Testis (tissue), 5 donors: ENCODE data around the gene SPTLC2. TPM values are rescaled to one million over a fixed set of nuclear protein-coding genes. Genes with fewer than 3 reads are reported as not detected.
A peak's percentile ranks its signal among the peaks of the same experiment; 100 is the strongest.
"Not testable (repeated sequence)": the region's sequence is repeated elsewhere in the genome, so short reads cannot be mapped to it uniquely, and the experiment has no call there.

Source experiments
- DNase-seq: peaks from one replicate; pipeline ENCODE4 v3.0.0-alpha.2; 2019
- H3K27ac ChIP-seq, 2 donors: fragments of 200-600 bp; sonication (generic); one replicate each; pipeline ENCODE4 v1.5.1; 2019
- H3K27me3 ChIP-seq: fragments of 200-600 bp; sonication (generic); one replicate; pipeline ENCODE4 v1.5.1; 2019
- H3K36me3 ChIP-seq: fragments of 200-600 bp; sonication (generic); one replicate; pipeline ENCODE4 v1.5.1; 2017; ENCODE audit warnings: low read depth; ENCODE audit errors: missing control alignments
- H3K4me1 ChIP-seq: fragments of 200-600 bp; sonication (generic); one replicate; pipeline ENCODE4 v1.5.1; 2019
- H3K4me3 ChIP-seq, 2 donors: fragments of 200-600 bp; sonication (generic); one replicate each; pipeline ENCODE4 v1.5.1; 2017 to 2019
- H3K9me3 ChIP-seq: fragments of 200-600 bp; sonication (generic); one replicate; pipeline ENCODE4 v1.5.1; 2017
- CTCF ChIP-seq, 3 experiments: fragments of 450-650 bp in 2 of 3; fragments of 200-600 bp in 1 of 3; sonication (generic) in 1 of 3; IDR thresholded peaks; one replicate each; pipeline ENCODE4 v1.5.1; 2016 to 2019; ENCODE audit warnings: antibody characterized with exemption in 3 of 3, mild to moderate bottlenecking in 2 of 3, moderate library complexity in 1 of 3
- POLR2A ChIP-seq: fragments of 450-650 bp; IDR thresholded peaks from one replicate; pipeline ENCODE4 v1.6.1; 2017; ENCODE audit warnings: antibody characterized with exemption, mild to moderate bottlenecking, moderate library complexity
- WGBS, 2 donors: methylation state at CpG; one replicate each; pipeline ENCODE4 v1.1.5; 2018; 5-methylcytosine and 5-hydroxymethylcytosine counted together
- intact Hi-C: fragments of 100-400 bp; cut with DNase I; formaldehyde crosslinking; loops from one replicate; pipeline ENCODE4 v1.15.1; 2023; ENCODE audit warnings: low total_unique reads
- long read RNA-seq, 2 donors: transcript quantifications; one replicate each; lab custom pipeline, GENCODE V29; 2026
- polyA plus RNA-seq: library from polyadenylated mRNA; stranded (reverse); fragments of 350-450 nt; fragmentation: Illumina TruSeq; extraction: RNeasy Lipid Tissue Mini Kit (QIAGEN cat#74804); gene quantifications from one replicate; pipeline ENCODE4 v1.2.3, GENCODE V29; 2014; ENCODE audit warnings: low read depth, low replicate concordance; ENCODE audit not compliant: insufficient read depth
- total RNA-seq, 2 donors: library from RNA; depleted of rRNA; stranded (reverse); fragments of >200 nt; gene quantifications; one replicate each; pipeline ENCODE4 v1.2.3, GENCODE V29; 2016

SPTLC2 gene, protein sequence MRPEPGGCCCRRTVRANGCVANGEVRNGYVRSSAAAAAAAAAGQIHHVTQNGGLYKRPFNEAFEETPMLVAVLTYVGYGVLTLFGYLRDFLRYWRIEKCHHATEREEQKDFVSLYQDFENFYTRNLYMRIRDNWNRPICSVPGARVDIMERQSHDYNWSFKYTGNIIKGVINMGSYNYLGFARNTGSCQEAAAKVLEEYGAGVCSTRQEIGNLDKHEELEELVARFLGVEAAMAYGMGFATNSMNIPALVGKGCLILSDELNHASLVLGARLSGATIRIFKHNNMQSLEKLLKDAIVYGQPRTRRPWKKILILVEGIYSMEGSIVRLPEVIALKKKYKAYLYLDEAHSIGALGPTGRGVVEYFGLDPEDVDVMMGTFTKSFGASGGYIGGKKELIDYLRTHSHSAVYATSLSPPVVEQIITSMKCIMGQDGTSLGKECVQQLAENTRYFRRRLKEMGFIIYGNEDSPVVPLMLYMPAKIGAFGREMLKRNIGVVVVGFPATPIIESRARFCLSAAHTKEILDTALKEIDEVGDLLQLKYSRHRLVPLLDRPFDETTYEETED
- total RNA-seq (10 to 100 TPM; 21.5 to 24.5 TPM), polyA plus RNA-seq (11.1 TPM)
- long read RNA-seq, donor 1, full-length matches to known transcripts: 11 of 11 reads
- long read RNA-seq, donor 1, partial matches to known transcripts: 0 of 11 reads
- long read RNA-seq, donor 1, other reads (novel, unspliced or antisense): 0 of 11 reads
- long read RNA-seq, donor 2, full-length matches to known transcripts: 6 of 6 reads
- long read RNA-seq, donor 2, partial matches to known transcripts: 0 of 6 reads
- long read RNA-seq, donor 2, other reads (novel, unspliced or antisense): 0 of 6 reads

DNA sequence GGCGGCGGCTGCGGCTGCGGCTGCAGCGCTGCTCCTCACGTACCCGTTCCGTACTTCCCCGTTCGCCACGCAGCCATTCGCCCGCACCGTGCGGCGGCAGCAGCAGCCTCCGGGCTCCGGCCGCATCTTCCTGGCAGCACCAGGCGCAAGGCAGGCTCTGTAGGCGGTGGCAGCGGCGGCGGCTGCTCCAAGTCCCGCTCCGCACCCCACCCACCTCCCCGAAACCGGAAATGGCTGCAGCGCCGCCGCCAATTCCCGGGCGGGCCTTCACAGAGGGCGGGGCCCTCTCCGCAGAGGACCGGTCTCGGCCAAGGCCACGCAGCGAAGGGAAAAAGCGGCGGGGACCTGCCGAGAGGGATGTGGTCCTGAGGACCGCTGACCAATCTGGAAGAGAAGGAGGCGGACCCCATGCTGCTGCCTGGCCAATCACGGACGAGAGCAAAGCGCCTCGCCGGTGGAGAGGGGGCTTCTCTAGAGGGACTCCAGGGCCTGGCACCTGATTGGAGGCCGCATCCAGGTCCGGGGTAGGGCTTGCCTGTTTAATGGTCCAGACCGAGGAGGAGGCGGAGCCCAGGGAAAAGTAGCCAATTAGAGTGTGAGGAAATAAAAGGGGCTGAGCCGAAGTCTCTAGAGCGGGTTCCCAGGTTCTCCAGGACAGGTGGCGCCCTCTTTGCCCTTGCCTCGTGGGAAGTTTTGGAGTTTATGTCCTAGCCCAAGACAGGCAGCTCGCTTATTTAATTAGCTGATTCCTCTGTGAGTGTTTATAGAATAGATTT is at the start of gene SPTLC2:
SPTLC2 (minus strand) TSS at position 184 of the 776 bp plus-strand sequence; CDS start at position 126, 58 bp downstream.
- TF ChIP-seq CTCF (IDR thresholded peaks at IDR 0.05) (no peak), POLR2A (no peak)

GRCh38 chr14:77663293-77663692 is 46.9 kb upstream of the SPTLC2 start:
- no peaks in the 10 kb centered on the region for H3K9me3 ChIP-seq
- TF ChIP-seq CTCF (IDR thresholded peaks at IDR 0.05): no peak
- TF ChIP-seq POLR2A: no peak
- peaks cover 4% of the 10 kb centered on the region for H3K4me1 ChIP-seq
- no peak for DNase-seq
- WGBS, 2 donors: 71 to 76% methylated on average over 6 of the region's 6 CpGs
- intact Hi-C loops: no loop called here
- no peaks in the 10 kb centered on the region for H3K27me3 ChIP-seq
- H3K4me3 ChIP-seq: no peak overlapping the region
- H3K27ac ChIP-seq: no peak overlapping the region
- H3K36me3 ChIP-seq: no peaks in the 10 kb centered on the region

More for the DNA sequence above, at the start of gene SPTLC2:
- Histone ChIP-seq H3K4me1 (peaks cover 3% of the 10 kb centered on the region), H3K36me3 (no peaks in the 10 kb centered on the region), H3K27ac (peak within 1 kb of the TSS; percentile 57 to 89), H3K9me3 (no peaks in the 10 kb centered on the region), H3K4me3 (peak within 1 kb of the TSS; percentile 74 to 96), H3K27me3 (no peaks in the 10 kb centered on the region)
- WGBS, 2 donors: 0 to 1% methylated on average over 23 to 52 of the region's 58 CpGs
- intact Hi-C loops: no loop called here
- peak; percentile 100 for DNase-seq

GRCh38 chr14:77661562-77661961 is 45.1 kb upstream of the SPTLC2 start:
- H3K27me3 ChIP-seq, H3K9me3 ChIP-seq, H3K27ac ChIP-seq, H3K36me3 ChIP-seq, H3K4me1 ChIP-seq, H3K4me3 ChIP-seq, DNase-seq, intact Hi-C loops: not testable (repeated sequence)
- 74 to 75% methylated on average over 6 to 7 of the region's 9 CpGs for WGBS, 2 donors

- DNase-seq: no peak
- H3K27ac ChIP-seq: no peak overlapping the region
- H3K4me3 ChIP-seq: no peak overlapping the region
- intact Hi-C loops: no loop called here
- WGBS, 2 donors: 83 to 86% methylated on average over 7 of the region's 7 CpGs
- H3K9me3 ChIP-seq: no peaks in the 10 kb centered on the region
- no peaks in the 10 kb centered on the region for H3K36me3 ChIP-seq
- TF ChIP-seq CTCF (IDR thresholded peaks at IDR 0.05): no peak
- TF ChIP-seq POLR2A: no peak
- no peaks in the 10 kb centered on the region for H3K4me1 ChIP-seq
- no peaks in the 10 kb centered on the region for H3K27me3 ChIP-seq
These were observed 44.3 kb upstream of the SPTLC2 start for GRCh38 chr14:77660754-77661153.
